ENCODE data around the gene CROCC. TPM values are rescaled to one million over a fixed set of nuclear protein-coding genes. Genes with fewer than 3 reads are reported as not detected.

The CROCC gene
- polyA plus RNA-seq, 1 of the 3 experiments (the other 2 are of a cell fraction) = 39.1 TPM

DNA sequence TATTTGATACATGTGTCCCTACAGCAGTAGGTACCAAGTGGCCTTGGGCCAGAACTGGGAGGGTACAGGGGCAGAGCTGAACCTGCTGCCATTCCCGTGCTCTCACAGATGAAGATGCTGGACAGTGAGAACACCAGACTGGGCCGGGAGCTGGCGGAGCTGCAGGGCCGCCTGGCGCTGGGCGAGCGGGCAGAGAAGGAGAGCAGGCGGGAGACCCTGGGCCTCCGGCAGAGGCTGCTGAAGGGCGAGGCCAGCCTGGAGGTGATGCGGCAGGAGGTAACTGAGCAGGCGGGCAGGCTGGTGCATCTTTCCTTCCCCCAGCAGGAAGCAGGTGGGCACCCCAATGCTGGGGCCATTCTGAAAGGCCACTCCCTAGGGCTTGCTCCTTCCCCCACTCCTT is 36.7 kb downstream of the CROCC start:
- TF ChIP-seq TAF1 (IDR thresholded peaks at IDR 0.05; ENCODE audit: borderline replicate concordance, low read depth, low read length) (no peak), EP300 (IDR thresholded peaks at IDR 0.05; ENCODE audit: borderline replicate concordance in 1 of 2, low read depth in 1 of 2, low read length in 1 of 2) (no peak)
- Histone ChIP-seq H3F3A (replicated peaks; ENCODE audit: insufficient read depth) (peaks cover 16% of the 10 kb centered on the region), H3K9me3 (no peaks in the 10 kb centered on the region), H3K9me2 (no peaks in the 10 kb centered on the region), H3K27ac (ENCODE audit: low read depth in 2 of 2, low read length in 1 of 2) (no peak overlapping the region), H3K4me3 (ENCODE audit: low read depth in 2 of 2, low read length in 1 of 2) (no peak overlapping the region), H3K4me1 (ENCODE audit: control insufficient read depth in 1 of 2, insufficient read depth in 2 of 2, low read depth in 1 of 2, low read length in 1 of 2) (peaks cover 0 to 3% of the 10 kb centered on the region in 2 experiments; a peak in 1 of 4 replicates), H3K79me2 (ENCODE audit: insufficient read depth) (peaks cover 6% of the 10 kb centered on the region; the same call in 1 of the 2 replicates), H3K27me3 (ENCODE audit: insufficient read depth) (no peaks in the 10 kb centered on the region), H3K36me3 (replicated peaks in 1 of 2; ENCODE audit: control insufficient read depth in 1 of 2, insufficient read depth in 2 of 2, low read length in 1 of 2) (peaks cover 0 to 2% of the 10 kb centered on the region in 2 experiments), H3K9ac (no peak overlapping the region), H4K20me1 (ENCODE audit: insufficient read depth) (no peaks in the 10 kb centered on the region), H2AFZ (ENCODE audit: low read depth) (no peak overlapping the region), H3K4me2 (no peak overlapping the region)
- DNase-seq = no peak
- CTCF ChIA-PET = interaction anchor here (6.7 to 20.3 kb wide), 3 partner anchors 9 to 84 kb away, joined by 38 to 408 read pairs (median 66); partner anchors contain the start of gene SDHB
- 99% methylated on average over 12 of the region's 12 CpGs for WGBS (ENCODE audit: low lambda C conversion rate)
- POLR2A ChIA-PET = no interaction called here

DNA sequence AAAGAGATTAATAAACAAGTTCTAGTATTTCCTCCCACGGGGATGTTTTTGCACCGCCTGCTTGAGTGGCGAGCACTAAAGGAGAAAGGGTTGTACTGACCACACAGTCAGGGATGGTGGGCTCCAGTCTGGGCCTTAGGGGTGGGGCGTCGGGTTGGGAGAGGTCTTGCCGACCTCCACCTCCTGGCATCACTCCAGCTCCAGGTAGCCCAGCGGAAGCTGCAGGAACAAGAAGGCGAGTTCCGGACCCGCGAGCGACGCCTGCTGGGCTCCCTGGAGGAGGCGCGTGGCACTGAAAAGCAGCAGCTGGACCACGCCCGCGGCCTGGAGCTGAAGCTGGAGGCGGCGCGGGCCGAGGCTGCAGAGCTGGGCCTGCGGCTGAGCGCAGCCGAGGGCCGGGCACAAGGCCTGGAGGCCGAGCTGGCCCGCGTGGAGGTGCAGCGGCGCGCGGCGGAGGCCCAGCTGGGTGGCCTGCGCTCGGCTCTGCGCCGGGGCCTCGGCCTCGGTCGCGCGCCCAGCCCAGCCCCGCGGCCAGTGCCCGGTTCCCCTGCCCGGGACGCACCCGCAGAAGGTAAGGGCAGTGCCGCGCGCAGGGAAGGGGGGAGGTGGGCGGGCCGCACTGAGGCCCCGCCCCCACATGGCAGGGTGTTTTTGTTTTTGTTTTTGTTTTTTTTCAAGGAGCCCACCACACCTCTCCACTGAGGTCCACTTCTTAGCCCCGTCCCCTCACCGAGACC is 39.0 kb downstream of the CROCC start:
- Histone ChIP-seq H3K9ac (peak overlapping the region; percentile 36; the same call in 1 of the 2 replicates), H3K4me1 (ENCODE audit: control insufficient read depth in 1 of 2, insufficient read depth in 2 of 2, low read depth in 1 of 2, low read length in 1 of 2) (peaks cover 0 to 3% of the 10 kb centered on the region in 2 experiments; a peak in 1 of 4 replicates), H3K27ac (ENCODE audit: low read depth in 2 of 2, low read length in 1 of 2) (peak overlapping the region in 1 of 2 experiments; percentile 41; a peak in 1 of 4 replicates), H3F3A (replicated peaks; ENCODE audit: insufficient read depth) (peaks cover 19% of the 10 kb centered on the region), H4K20me1 (ENCODE audit: insufficient read depth) (no peaks in the 10 kb centered on the region), H3K4me2 (peak overlapping the region; percentile 76), H2AFZ (ENCODE audit: low read depth) (peak overlapping the region; percentile 68; the same call in 1 of the 2 replicates), H3K36me3 (replicated peaks in 1 of 2; ENCODE audit: control insufficient read depth in 1 of 2, insufficient read depth in 2 of 2, low read length in 1 of 2) (peaks cover 0 to 4% of the 10 kb centered on the region in 2 experiments), H3K79me2 (ENCODE audit: insufficient read depth) (peaks cover 6% of the 10 kb centered on the region; the same call in 1 of the 2 replicates), H3K4me3 (ENCODE audit: low read depth in 2 of 2, low read length in 1 of 2) (peak overlapping the region; percentile 46 to 54), H3K9me3 (no peaks in the 10 kb centered on the region), H3K9me2 (no peaks in the 10 kb centered on the region), H3K27me3 (ENCODE audit: insufficient read depth) (no peaks in the 10 kb centered on the region)
- peak; percentile 87 for DNase-seq
- ChIA-PET CTCF (interaction anchor here (0.5 to 20.3 kb wide), 23 partner anchors 9 to 647 kb away, joined by 3 to 408 read pairs (median 5); partner anchors contain the start of genes CROCC, MFAP2 and SDHB), POLR2A (interaction anchor here (0.6 to 2.3 kb wide), 7 partner anchors 15 to 57 kb away, joined by 3 to 13 read pairs (median 4); partner anchors contain the start of gene MFAP2)
- WGBS (ENCODE audit: low lambda C conversion rate) = 31% methylated on average over 12 of the region's 57 CpGs
- TF ChIP-seq, protein P1, sequence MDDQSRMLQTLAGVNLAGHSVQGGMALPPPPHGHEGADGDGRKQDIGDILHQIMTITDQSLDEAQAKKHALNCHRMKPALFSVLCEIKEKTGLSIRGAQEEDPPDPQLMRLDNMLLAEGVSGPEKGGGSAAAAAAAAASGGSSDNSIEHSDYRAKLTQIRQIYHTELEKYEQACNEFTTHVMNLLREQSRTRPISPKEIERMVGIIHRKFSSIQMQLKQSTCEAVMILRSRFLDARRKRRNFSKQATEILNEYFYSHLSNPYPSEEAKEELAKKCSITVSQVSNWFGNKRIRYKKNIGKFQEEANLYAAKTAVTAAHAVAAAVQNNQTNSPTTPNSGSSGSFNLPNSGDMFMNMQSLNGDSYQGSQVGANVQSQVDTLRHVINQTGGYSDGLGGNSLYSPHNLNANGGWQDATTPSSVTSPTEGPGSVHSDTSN (IDR thresholded peaks at IDR 0.05) = no peak
- TF ChIP-seq SMC3 (IDR thresholded peaks at IDR 0.05; ENCODE audit: low read depth, low read length) = peak; percentile 43; the same call in 1 of the 2 replicates
- peak; percentile 67 for TF ChIP-seq CTCF (IDR thresholded peaks at IDR 0.05)
- peak; percentile 60 for TF ChIP-seq NFIC (IDR thresholded peaks at IDR 0.05; ENCODE audit: borderline replicate concordance)
- TF ChIP-seq EZH2phosphoT487 (IDR thresholded peaks at IDR 0.05; ENCODE audit: borderline replicate concordance, low read depth) = no peak
- TF ChIP-seq TEAD4 (IDR thresholded peaks at IDR 0.05; ENCODE audit: borderline replicate concordance, insufficient read depth) = no peak
- TF ChIP-seq, protein P2, sequence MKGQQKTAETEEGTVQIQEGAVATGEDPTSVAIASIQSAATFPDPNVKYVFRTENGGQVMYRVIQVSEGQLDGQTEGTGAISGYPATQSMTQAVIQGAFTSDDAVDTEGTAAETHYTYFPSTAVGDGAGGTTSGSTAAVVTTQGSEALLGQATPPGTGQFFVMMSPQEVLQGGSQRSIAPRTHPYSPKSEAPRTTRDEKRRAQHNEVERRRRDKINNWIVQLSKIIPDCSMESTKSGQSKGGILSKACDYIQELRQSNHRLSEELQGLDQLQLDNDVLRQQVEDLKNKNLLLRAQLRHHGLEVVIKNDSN (IDR thresholded peaks at IDR 0.05; ENCODE audit: borderline replicate concordance, low read depth) = no peak; the same call in 1 of the 2 replicates
- TF ChIP-seq CHD2 (IDR thresholded peaks at IDR 0.05; ENCODE audit: low read length, partially characterized antibody) = peak; percentile 5
- 0 out of 2 replicates have a peak, but pooled peaks have one; percentile 6 for TF ChIP-seq NRF1 (IDR thresholded peaks at IDR 0.05; ENCODE audit: low read depth, low read length)
- peak; percentile 85 for TF ChIP-seq MAX (IDR thresholded peaks at IDR 0.05; ENCODE audit: low read depth)
- peak; percentile 38; the same call in 1 of the 2 replicates for TF ChIP-seq SIN3A (IDR thresholded peaks at IDR 0.05; ENCODE audit: borderline replicate concordance, low read depth, low read length)
- peak; percentile 55 for TF ChIP-seq GABPA (IDR thresholded peaks at IDR 0.05; ENCODE audit: low read depth)
- TF ChIP-seq TAF1 (IDR thresholded peaks at IDR 0.05; ENCODE audit: borderline replicate concordance, low read depth, low read length) = 0 out of 2 replicates have a peak, but pooled peaks have one; percentile 17
- TF ChIP-seq POLR2AphosphoS5 (IDR thresholded peaks at IDR 0.05; ENCODE audit: low read depth, low read length) = 0 out of 2 replicates have a peak, but pooled peaks have one; percentile 32
- peak; percentile 88; the same call in 1 of the 2 replicates for TF ChIP-seq MXI1 (IDR thresholded peaks at IDR 0.05; ENCODE audit: low read depth, low read length)
- TF ChIP-seq FOSL2 (IDR thresholded peaks at IDR 0.05; ENCODE audit: borderline replicate concordance, low read depth) = no peak
